Sigmoid colon (tissue), 4 donors: ENCODE measurements around the gene SORCS2.

Experiments used
- CTCF ChIP-seq, 4 experiments: fragments of 450-650 bp in 3 of 4; fragments of 200-600 bp in 1 of 4; IDR thresholded peaks; one replicate each; pipeline ENCODE4 v1.5.1; 2016 to 2019; ENCODE audit warnings: antibody characterized with exemption in 4 of 4, mild to moderate bottlenecking in 3 of 4, moderate library complexity in 2 of 4
- EP300 ChIP-seq, 4 donors: sonication (generic); formaldehyde crosslinking; IDR thresholded peaks; one replicate each; pipeline ENCODE4 v1.6.1; 2017; ENCODE audit warnings: antibody characterized with exemption in 4 of 4
- POLR2A ChIP-seq, 2 donors: fragments of 450-650 bp; IDR thresholded peaks; one replicate each; pipeline ENCODE4 v1.6.1; 2016; ENCODE audit warnings: antibody characterized with exemption in 2 of 2, mild to moderate bottlenecking in 2 of 2, moderate library complexity in 2 of 2

GRCh38 chr4:7313991-7314390 is 121.7 kb downstream of the SORCS2 start:
- TF ChIP-seq CTCF (IDR thresholded peaks at IDR 0.05) (no peak), POLR2A (IDR thresholded peaks at IDR 0.05) (no peak), EP300 (IDR thresholded peaks at IDR 0.05) (no peak)
